K562 (cell line): ENCODE measurements around the gene TBC1D9. TPM values are rescaled to one million over a fixed set of nuclear protein-coding genes. Genes with fewer than 3 reads are reported as not detected.

Experiments used
- CBX8 ChIP-seq: fragments of 200-600 bp; sonication (generic); IDR thresholded peaks from 2 replicates; pipeline ENCODE4 v1.6.1; 2012; ENCODE audit warnings: borderline replicate concordance, mixed run types, low read depth, mild to moderate bottlenecking, moderate library complexity, mixed read lengths, low read length, control low read depth, inconsistent platforms; ENCODE audit not compliant: poor library complexity, severe bottlenecking; ENCODE audit errors: extremely low read depth
- DNMT1 ChIP-seq: fragments of 450-650 bp; IDR thresholded peaks from 2 replicates; pipeline ENCODE4 v1.6.1; 2016; ENCODE audit warnings: antibody characterized with exemption, mild to moderate bottlenecking
- ZFP30 ChIP-seq: fragments of 250-450 bp; sonication (Bioruptor Pico); IDR thresholded peaks from 2 replicates; pipeline ENCODE4 v1.8.0; 2022; ENCODE audit warnings: moderate library complexity, mild to moderate bottlenecking, inconsistent platforms, borderline replicate concordance
- polyA plus RNA-seq, 8 experiments: library from polyadenylated mRNA; depleted of rRNA in 4 of 8; stranded (reverse) in 5 of 8; unstranded in 3 of 8; fragments of >200 nt; fragmentation: Nextera tagmentation in 2 of 8; fragmentation: Illumina TruSeq in 1 of 8; extraction: Ambion mirVana in 2 of 8; extraction: Trizol in 1 of 8; gene quantifications; 2 replicates each; pipeline versions ENCODE4 v1.2.1 to v1.2.3, GENCODE V29; 2011 to 2014; ENCODE audit warnings: inconsistent platforms in 1 of 8, missing spikeins in 1 of 8
- total RNA-seq, 7 experiments: library from RNA; depleted of rRNA in 6 of 7; stranded (reverse); fragments of >200 nt in 6 of 7; fragmentation: Illumina TruSeq in 2 of 7; extraction: Trizol in 2 of 7; gene quantifications; 2 replicates each; pipeline versions ENCODE4 v1.2.1 to v1.2.3, GENCODE V29; 2011 to 2021; ENCODE audit warnings: low replicate concordance in 1 of 7
- TF ChIP-seq, protein P1 (sequence below), 2 experiments: fragments of 450-650 bp; IDR thresholded peaks; 2 replicates each; pipeline ENCODE4 v1.6.1; 2016; ENCODE audit warnings: mild to moderate bottlenecking in 2 of 2, borderline replicate concordance in 1 of 2, low read depth in 1 of 2, moderate library complexity in 1 of 2

Gene TBC1D9
- total and polyA plus RNA-seq, 9 of the 15 experiments (the other 6 are each of a cell fraction or from before 2014, with no cell fraction given) = 0.13 TPM; not detected in 8

DNA sequence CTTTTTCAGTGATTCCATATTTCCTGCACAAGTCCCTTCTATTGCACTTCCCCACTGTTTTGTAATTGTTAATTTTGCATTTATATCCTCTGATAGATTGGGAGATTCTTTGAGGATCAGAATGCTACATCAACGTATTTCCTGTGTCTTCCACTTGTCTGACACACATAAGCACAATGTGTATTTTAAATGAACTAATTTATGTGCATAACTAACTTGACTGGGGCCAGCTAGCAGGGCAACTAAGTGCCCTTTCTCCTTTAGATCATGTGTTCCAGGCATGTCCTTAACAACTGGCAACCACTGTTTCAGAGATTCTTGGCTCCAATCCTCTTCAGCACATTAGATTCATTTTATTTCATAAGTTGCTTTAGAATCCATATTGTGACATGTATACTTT, 171.7 kb downstream of the TBC1D9 start (continued):
- TF ChIP-seq, protein P1, sequence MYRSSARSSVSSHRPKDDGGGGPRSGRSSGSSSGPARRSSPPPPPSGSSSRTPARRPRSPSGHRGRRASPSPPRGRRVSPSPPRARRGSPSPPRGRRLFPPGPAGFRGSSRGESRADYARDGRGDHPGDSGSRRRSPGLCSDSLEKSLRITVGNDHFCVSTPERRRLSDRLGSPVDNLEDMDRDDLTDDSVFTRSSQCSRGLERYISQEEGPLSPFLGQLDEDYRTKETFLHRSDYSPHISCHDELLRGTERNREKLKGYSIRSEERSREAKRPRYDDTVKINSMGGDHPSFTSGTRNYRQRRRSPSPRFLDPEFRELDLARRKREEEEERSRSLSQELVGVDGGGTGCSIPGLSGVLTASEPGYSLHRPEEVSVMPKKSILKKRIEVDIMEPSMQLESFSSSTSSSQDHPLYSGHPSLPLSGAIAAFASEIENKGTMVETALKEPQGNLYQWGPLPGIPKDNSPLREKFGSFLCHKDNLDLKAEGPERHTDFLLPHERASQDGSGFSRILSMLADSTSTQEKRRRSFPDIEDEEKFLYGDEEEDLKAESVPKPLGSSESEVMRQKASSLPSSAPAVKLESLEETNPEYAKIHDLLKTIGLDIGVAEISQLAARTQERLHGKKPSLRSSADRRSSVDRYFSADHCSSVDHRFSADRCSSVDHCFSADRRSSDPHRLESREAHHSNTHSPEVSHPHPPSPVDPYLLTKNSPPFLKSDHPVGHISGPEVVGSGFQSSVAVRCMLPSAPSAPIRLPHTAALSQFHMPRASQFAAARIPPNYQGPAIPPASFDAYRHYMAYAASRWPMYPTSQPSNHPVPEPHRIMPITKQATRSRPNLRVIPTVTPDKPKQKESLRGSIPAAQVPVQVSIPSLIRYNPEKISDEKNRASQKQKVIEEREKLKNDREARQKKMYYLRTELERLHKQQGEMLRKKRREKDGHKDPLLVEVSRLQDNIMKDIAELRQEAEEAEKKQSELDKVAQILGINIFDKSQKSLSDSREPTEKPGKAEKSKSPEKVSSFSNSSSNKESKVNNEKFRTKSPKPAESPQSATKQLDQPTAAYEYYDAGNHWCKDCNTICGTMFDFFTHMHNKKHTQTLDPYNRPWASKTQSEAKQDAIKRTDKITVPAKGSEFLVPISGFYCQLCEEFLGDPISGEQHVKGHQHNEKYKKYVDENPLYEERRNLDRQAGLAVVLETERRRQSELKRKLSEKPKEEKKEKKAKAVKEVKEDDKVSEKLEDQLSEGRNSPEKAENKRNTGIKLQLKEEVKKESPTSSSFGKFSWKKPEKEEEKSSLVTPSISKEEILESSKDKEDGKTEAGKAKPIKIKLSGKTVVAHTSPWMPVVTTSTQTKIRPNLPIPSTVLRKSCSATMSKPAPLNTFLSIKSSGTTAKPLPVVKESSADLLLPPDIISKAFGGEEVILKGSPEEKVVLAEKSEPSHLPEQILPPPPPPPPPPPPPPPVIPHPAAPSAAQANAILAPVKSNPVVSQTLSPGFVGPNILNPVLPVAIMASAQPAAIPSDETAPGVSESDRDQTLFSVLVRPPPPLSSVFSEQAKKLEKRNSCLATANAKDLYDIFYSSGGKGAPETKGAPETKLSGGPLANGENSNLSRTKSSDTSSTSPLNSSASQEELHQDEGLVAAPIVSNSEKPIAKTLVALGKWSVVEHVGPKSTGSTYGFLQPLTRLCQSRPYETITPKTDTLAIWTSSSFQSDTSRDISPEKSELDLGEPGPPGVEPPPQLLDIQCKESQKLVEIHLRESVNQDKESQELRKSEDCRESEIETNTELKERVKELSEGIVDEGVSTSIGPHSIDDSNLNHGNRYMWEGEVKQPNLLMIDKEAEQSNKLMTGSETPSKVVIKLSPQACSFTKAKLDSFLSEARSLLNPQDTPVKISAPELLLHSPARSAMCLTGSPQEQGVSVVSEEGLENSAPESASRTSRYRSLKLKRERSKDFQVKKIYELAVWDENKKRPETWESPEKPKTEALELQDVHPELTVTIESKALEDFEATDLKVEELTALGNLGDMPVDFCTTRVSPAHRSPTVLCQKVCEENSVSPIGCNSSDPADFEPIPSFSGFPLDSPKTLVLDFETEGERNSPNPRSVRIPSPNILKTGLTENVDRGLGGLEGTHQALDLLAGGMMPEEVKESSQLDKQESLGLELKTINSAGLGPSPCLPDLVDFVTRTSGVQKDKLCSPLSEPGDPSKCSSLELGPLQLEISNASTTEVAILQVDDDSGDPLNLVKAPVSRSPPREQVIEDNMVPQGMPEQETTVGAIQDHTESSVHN (IDR thresholded peaks at IDR 0.05; ENCODE audit: borderline replicate concordance in 1 of 2, low read depth in 1 of 2) = no peak
- TF ChIP-seq ZFP30 (CRISPR knock-in tag) (no peak), DNMT1 (no peak), CBX8 (no peak)
